Keratinocyte (primary cell): Measurements from ENCODE around the gene JAZF1. TPM values are rescaled to one million over a fixed set of nuclear protein-coding genes. Genes with fewer than 3 reads are reported as not detected.

Experiments
- DNase-seq: peaks from one replicate; pipeline ENCODE4 v3.0.0-alpha.2; 2011; ENCODE audit warnings: low read depth, missing footprints, low spot score
- FAIRE-seq: peaks from 2 replicates; lab custom pipeline; 2011; peaks lifted over from hg19 to GRCh38; lab: Jason Lieb, UNC
- H2AFZ ChIP-seq: 2 replicates; pipeline ENCODE4 v1.6.0; 2012; ENCODE audit warnings: low read length, control low read depth, inconsistent platforms; ENCODE audit not compliant: control insufficient read depth
- H3K27ac ChIP-seq: 2 replicates; pipeline ENCODE4 v1.5.1; 2011; ENCODE audit warnings: low read length; ENCODE audit not compliant: control insufficient read depth, insufficient read depth
- H3K27me3 ChIP-seq: 3 replicates; pipeline ENCODE4 v1.6.0; 2011; ENCODE audit warnings: low read length; ENCODE audit not compliant: control insufficient read depth, insufficient read depth; ENCODE audit errors: extremely low read depth
- H3K36me3 ChIP-seq, 2 experiments: 2 replicates in 1 of 2; 3 replicates in 1 of 2; pipeline ENCODE4 v1.5.1; 2011; ENCODE audit warnings: low read length in 2 of 2, mild to moderate bottlenecking in 1 of 2; ENCODE audit not compliant: control insufficient read depth in 2 of 2, insufficient read depth in 2 of 2; ENCODE audit errors: extremely low read depth in 1 of 2
- H3K4me1 ChIP-seq: 3 replicates; pipeline ENCODE4 v1.5.1; 2011; ENCODE audit warnings: low read length; ENCODE audit not compliant: control insufficient read depth, insufficient read depth; ENCODE audit errors: extremely low read depth
- H3K4me2 ChIP-seq: 3 replicates; pipeline ENCODE4 v1.6.0; 2011; ENCODE audit warnings: low read depth, low read length; ENCODE audit not compliant: control insufficient read depth, insufficient read depth; ENCODE audit errors: extremely low read depth
- H3K4me3 ChIP-seq, 3 experiments: fragments of 200-600 bp in 1 of 3; sonication (generic) in 1 of 3; 2 replicates in 2 of 3; 3 replicates in 1 of 3; pipeline ENCODE4 v1.5.1; 2011 to 2016; ENCODE audit warnings: low read length in 3 of 3, mild to moderate bottlenecking in 3 of 3, control low read depth in 2 of 3, inconsistent platforms in 1 of 3, low read depth in 1 of 3, mixed read lengths in 1 of 3, mixed run types in 1 of 3, moderate library complexity in 1 of 3; ENCODE audit not compliant: control insufficient read depth in 2 of 3, insufficient read depth in 2 of 3; ENCODE audit errors: extremely low read depth in 1 of 3
- H3K79me2 ChIP-seq: 2 replicates; pipeline ENCODE4 v1.6.0; 2012; ENCODE audit warnings: low read length; ENCODE audit not compliant: control insufficient read depth, insufficient read depth
- H3K9ac ChIP-seq: 3 replicates; pipeline ENCODE4 v1.6.0; 2011; ENCODE audit warnings: low read length; ENCODE audit not compliant: control insufficient read depth, insufficient read depth; ENCODE audit errors: extremely low read depth
- H3K9me1 ChIP-seq: 3 replicates; pipeline ENCODE4 v1.6.0; 2011; ENCODE audit warnings: low read length; ENCODE audit not compliant: control insufficient read depth, insufficient read depth; ENCODE audit errors: extremely low read depth
- H3K9me3 ChIP-seq: 2 replicates; pipeline ENCODE4 v1.5.1; 2012; ENCODE audit warnings: low read depth, low read length; ENCODE audit not compliant: control insufficient read depth
- H4K20me1 ChIP-seq: 3 replicates; pipeline ENCODE4 v1.6.0; 2011; ENCODE audit warnings: low read length; ENCODE audit not compliant: control insufficient read depth, insufficient read depth; ENCODE audit errors: extremely low read depth
- EZH2 ChIP-seq: IDR thresholded peaks from one replicate; pipeline ENCODE4 v1.6.1; 2012; ENCODE audit warnings: inconsistent platforms, mild to moderate bottlenecking, low read length, moderate library complexity
- dilution Hi-C: fragments of 300-500 bp; cut with MboI; formaldehyde crosslinking; loops from one replicate; pipeline ENCODE4 v1.7.0; 2020; ENCODE audit warnings: low sequenced_read_pairs; ENCODE audit not compliant: extremely low pct_ligation_motif_present
- polyA plus RNA-seq, 5 experiments: library from polyadenylated mRNA; depleted of rRNA in 3 of 5; stranded (reverse) in 3 of 5; stranded (forward) in 1 of 5; unstranded in 1 of 5; fragments of >200 nt; gene quantifications; 1 replicate in 1 of 5; 2 replicates in 3 of 5; 3 replicates in 1 of 5; pipeline versions ENCODE4 v1.2.1 to v1.2.3, GENCODE V29; 2011 to 2012; ENCODE audit warnings: missing spikeins in 2 of 5, low read depth in 1 of 5, low replicate concordance in 1 of 5
- TF ChIP-seq, protein P1 (sequence below), 3 experiments: IDR thresholded peaks in 1 of 3; conservative IDR thresholded peaks in 1 of 3; optimal IDR thresholded peaks in 1 of 3; 2 replicates in 2 of 3; 3 replicates in 1 of 3; pipeline versions ENCODE3 to v1.5.1; 2011; ENCODE audit warnings: low read length in 3 of 3, mild to moderate bottlenecking in 3 of 3, moderate library complexity in 2 of 3, control low read depth in 1 of 3, inconsistent platforms in 1 of 3; ENCODE audit not compliant: insufficient read depth in 2 of 3; ENCODE audit errors: extremely low read depth in 1 of 3

Gene JAZF1
- polyA plus RNA-seq, 1 donor (not counting 4 experiments of a cell fraction or from before 2014, with no cell fraction given), result 2.5 TPM

DNA sequence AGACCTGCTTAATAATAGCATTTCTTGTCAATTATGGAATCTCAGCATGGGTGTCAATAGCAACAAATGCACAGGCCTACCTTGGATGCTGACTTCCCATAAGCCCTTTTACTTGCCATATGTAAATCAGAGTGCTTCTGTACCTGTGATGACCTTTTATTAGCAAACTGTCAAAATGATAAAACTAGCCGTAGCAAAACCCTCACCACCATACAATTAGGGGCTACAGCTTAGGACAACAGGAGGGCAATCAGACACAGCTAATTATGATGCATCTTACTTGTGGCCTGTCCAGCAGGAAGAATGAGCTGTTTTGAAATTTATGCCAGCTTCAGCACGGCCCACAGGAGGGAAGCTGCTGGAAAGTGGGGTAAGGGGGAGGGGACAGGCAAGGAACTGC, 239.1 kb downstream of the JAZF1 start:
- Histone ChIP-seq H3K9me3 (no peaks in the 10 kb centered on the region), H3K4me1 (no peaks in the 10 kb centered on the region), H3K4me2 (no peak overlapping the region), H3K79me2 (no peaks in the 10 kb centered on the region), H2AFZ (no peak overlapping the region), H3K9ac (no peak overlapping the region), H3K27me3 (no peaks in the 10 kb centered on the region), H3K27ac (no peak overlapping the region), H3K9me1 (no peaks in the 10 kb centered on the region), H4K20me1 (no peaks in the 10 kb centered on the region), H3K4me3 (no peak overlapping the region), H3K36me3 (no peaks in the 10 kb centered on the region)
- dilution Hi-C loops, result no loop called here
- TF ChIP-seq, protein P1, sequence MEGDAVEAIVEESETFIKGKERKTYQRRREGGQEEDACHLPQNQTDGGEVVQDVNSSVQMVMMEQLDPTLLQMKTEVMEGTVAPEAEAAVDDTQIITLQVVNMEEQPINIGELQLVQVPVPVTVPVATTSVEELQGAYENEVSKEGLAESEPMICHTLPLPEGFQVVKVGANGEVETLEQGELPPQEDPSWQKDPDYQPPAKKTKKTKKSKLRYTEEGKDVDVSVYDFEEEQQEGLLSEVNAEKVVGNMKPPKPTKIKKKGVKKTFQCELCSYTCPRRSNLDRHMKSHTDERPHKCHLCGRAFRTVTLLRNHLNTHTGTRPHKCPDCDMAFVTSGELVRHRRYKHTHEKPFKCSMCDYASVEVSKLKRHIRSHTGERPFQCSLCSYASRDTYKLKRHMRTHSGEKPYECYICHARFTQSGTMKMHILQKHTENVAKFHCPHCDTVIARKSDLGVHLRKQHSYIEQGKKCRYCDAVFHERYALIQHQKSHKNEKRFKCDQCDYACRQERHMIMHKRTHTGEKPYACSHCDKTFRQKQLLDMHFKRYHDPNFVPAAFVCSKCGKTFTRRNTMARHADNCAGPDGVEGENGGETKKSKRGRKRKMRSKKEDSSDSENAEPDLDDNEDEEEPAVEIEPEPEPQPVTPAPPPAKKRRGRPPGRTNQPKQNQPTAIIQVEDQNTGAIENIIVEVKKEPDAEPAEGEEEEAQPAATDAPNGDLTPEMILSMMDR (optimal IDR thresholded peaks at IDR 0.05 in 1 of 3, IDR thresholded peaks at IDR 0.05 in 1 of 3, conservative IDR thresholded peaks at IDR 0.05 in 1 of 3; ENCODE audit: extremely low read depth in 1 of 3, insufficient read depth in 2 of 3, low read length in 3 of 3), result no peak
- no peak for TF ChIP-seq EZH2
- no peak for DNase-seq
- FAIRE-seq, result no peak

DNA sequence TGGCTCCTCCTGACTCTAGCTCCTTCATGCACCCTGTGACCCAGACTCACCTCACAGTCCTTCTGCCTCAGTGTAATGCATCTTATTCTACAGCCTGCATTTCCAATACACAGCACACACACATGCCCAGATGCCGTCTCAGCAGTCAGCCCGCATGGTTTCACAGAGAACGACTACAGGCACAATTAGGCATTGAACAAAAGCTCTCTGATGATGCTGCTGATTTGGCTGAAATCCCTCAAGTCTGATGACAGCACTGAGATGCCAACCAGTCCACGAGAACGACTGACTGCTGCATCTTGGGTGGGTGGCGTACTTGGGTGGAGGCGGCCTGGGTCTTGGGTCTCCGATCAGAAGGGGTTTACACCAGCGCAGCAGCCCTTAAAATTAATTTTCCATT, 240.3 kb downstream of the JAZF1 start:
- Histone ChIP-seq H3K79me2 (no peaks in the 10 kb centered on the region), H3K4me3 (no peak overlapping the region), H3K9me3 (no peaks in the 10 kb centered on the region), H2AFZ (no peak overlapping the region), H4K20me1 (no peaks in the 10 kb centered on the region), H3K9me1 (no peaks in the 10 kb centered on the region), H3K9ac (no peak overlapping the region), H3K27me3 (no peaks in the 10 kb centered on the region), H3K4me1 (no peaks in the 10 kb centered on the region), H3K27ac (no peak overlapping the region), H3K4me2 (no peak overlapping the region), H3K36me3 (no peaks in the 10 kb centered on the region)
- FAIRE-seq (no peak), DNase-seq (no peak)
- TF ChIP-seq, protein P1 (optimal IDR thresholded peaks at IDR 0.05 in 1 of 3, IDR thresholded peaks at IDR 0.05 in 1 of 3, conservative IDR thresholded peaks at IDR 0.05 in 1 of 3; ENCODE audit: extremely low read depth in 1 of 3, insufficient read depth in 2 of 3, low read length in 3 of 3), result no peak
- no peak for TF ChIP-seq EZH2
- dilution Hi-C loops, result no loop called here
